Epithelial cell of proximal tubule (primary cell): ENCODE results near the gene CYTIP. TPM values are rescaled to one million over a fixed set of nuclear protein-coding genes. Genes with fewer than 3 reads are reported as not detected.
A peak's percentile ranks its signal among the peaks of the same experiment; 100 is the strongest.

Experiments
- DNase-seq: peaks from one replicate; pipeline ENCODE4 v3.0.0-alpha.2; 2011; ENCODE audit warnings: low read depth
- H3K4me3 ChIP-seq: 2 replicates; pipeline ENCODE4 v1.5.1; 2011; ENCODE audit warnings: low read depth, mild to moderate bottlenecking, low read length
- CTCF ChIP-seq: conservative IDR thresholded peaks from 2 replicates; pipeline ENCODE4 v1.5.1; 2012; ENCODE audit warnings: low read depth, mild to moderate bottlenecking, low read length
- total RNA-seq: library from RNA; depleted of rRNA; stranded (reverse); fragments of >200 nt; gene quantifications from 2 replicates; pipeline ENCODE4 v1.2.3, GENCODE V29; 2015

Gene CYTIP
- total RNA-seq, 1 donor from 2014 or later, result 1.3 TPM

GRCh38 chr2:157443090-157443489 lies 799 bp downstream of the CYTIP start:
- no peak for DNase-seq
- no peak overlapping the region for H3K4me3 ChIP-seq
- no peak for TF ChIP-seq CTCF

GRCh38 chr2:157442636-157443035 lies 1.3 kb downstream of the CYTIP start:
- no peak for TF ChIP-seq CTCF
- H3K4me3 ChIP-seq, result no peak overlapping the region
- DNase-seq, result no peak

GRCh38 chr2:157442191-157442590 lies 1.7 kb downstream of the CYTIP start:
- H3K4me3 ChIP-seq, result no peak overlapping the region
- no peak for TF ChIP-seq CTCF
- DNase-seq, result no peak

GRCh38 chr2:157441072-157441454 lies 2.8 kb downstream of the CYTIP start:
- DNase-seq, result peak; percentile 58
- no peak for TF ChIP-seq CTCF
- no peak overlapping the region for H3K4me3 ChIP-seq

- TF ChIP-seq CTCF, result no peak
- DNase-seq, result no peak
- no peak overlapping the region for H3K4me3 ChIP-seq
Measured at GRCh38 chr2:157440404-157441071, 3.4 kb downstream of the CYTIP start.

GRCh38 chr2:157439824-157440186 lies 4.1 kb downstream of the CYTIP start:
- no peak overlapping the region for H3K4me3 ChIP-seq
- no peak for TF ChIP-seq CTCF
- DNase-seq, result no peak

- TF ChIP-seq CTCF, result no peak
- DNase-seq, result peak; percentile 52
- H3K4me3 ChIP-seq, result no peak overlapping the region
Measured at GRCh38 chr2:157438863-157439823, 4.7 kb downstream of the CYTIP start.
